HepG2 (cell line): Measurements from ENCODE around the gene ZNF511. TPM values are rescaled to one million over a fixed set of nuclear protein-coding genes. Genes with fewer than 3 reads are reported as not detected.

ENCODE experiments used
- BCLAF1 ChIP-seq: fragments of 450-650 bp; IDR thresholded peaks from 2 replicates; pipeline ENCODE4 v1.6.1; 2017; ENCODE audit warnings: mild to moderate bottlenecking
- CTCF ChIP-seq: sonication (generic); formaldehyde crosslinking; IDR thresholded peaks from 2 replicates; pipeline ENCODE4 v1.5.0; 2020; ENCODE audit warnings: mild to moderate bottlenecking, missing genetic modification reagents, moderate library complexity
- HIVEP1 ChIP-seq: sonication (generic); formaldehyde crosslinking; IDR thresholded peaks from 2 replicates; pipeline ENCODE4 v1.4.0; 2020; ENCODE audit warnings: mild to moderate bottlenecking, missing genetic modification reagents
- MAFG ChIP-seq: sonication (generic); formaldehyde crosslinking; IDR thresholded peaks from 2 replicates; pipeline ENCODE4 v1.5.1; 2020; ENCODE audit warnings: mild to moderate bottlenecking, missing genetic modification reagents
- MXD3 ChIP-seq: IDR thresholded peaks from 2 replicates; pipeline ENCODE4 v1.6.1; 2016; ENCODE audit warnings: mild to moderate bottlenecking, missing biosample characterization, missing genetic modification reagents
- PAXIP1 ChIP-seq: sonication (generic); formaldehyde crosslinking; conservative IDR thresholded peaks from 2 replicates; pipeline ENCODE4 v1.4.0; 2020; ENCODE audit warnings: mild to moderate bottlenecking, missing genetic modification reagents, moderate library complexity
- SETDB1 ChIP-seq: sonication (generic); formaldehyde crosslinking; IDR thresholded peaks from 2 replicates; pipeline ENCODE4 v1.5.1; 2020; ENCODE audit warnings: missing genetic modification reagents, mild to moderate bottlenecking, borderline replicate concordance
- SP1 ChIP-seq, 2 experiments: fragments of 450-650 bp in 1 of 2; sonication (generic) in 1 of 2; formaldehyde crosslinking in 1 of 2; IDR thresholded peaks; 2 replicates each; pipeline versions ENCODE4 v1.4.0 to v1.6.1; 2016 to 2020; ENCODE audit warnings: missing genetic modification reagents in 1 of 2
- SRSF9 ChIP-seq: fragments of 200-400 bp; formaldehyde crosslinking; IDR thresholded peaks from 2 replicates; pipeline ENCODE4 v1.6.1; 2018; ENCODE audit warnings: borderline replicate concordance, mild to moderate bottlenecking, low read depth, low read length; ENCODE audit not compliant: insufficient read depth, poor library complexity, severe bottlenecking
- SUZ12 ChIP-seq: fragments of 150-350 bp; IDR thresholded peaks from 2 replicates; pipeline ENCODE4 v1.6.1; 2014; ENCODE audit warnings: low read depth, low read length
- TEAD3 ChIP-seq: optimal IDR thresholded peaks from 2 replicates; pipeline ENCODE3; 2016; ENCODE audit warnings: borderline replicate concordance
- TIGD3 ChIP-seq: sonication (generic); formaldehyde crosslinking; IDR thresholded peaks from 2 replicates; pipeline ENCODE4 v1.5.1; 2020; ENCODE audit warnings: mild to moderate bottlenecking, missing genetic modification reagents, borderline replicate concordance
- ZNF101 ChIP-seq: sonication (generic); formaldehyde crosslinking; IDR thresholded peaks from 2 replicates; pipeline ENCODE4 v1.4.0; 2020; ENCODE audit warnings: mild to moderate bottlenecking, low read depth, missing genetic modification reagents, borderline replicate concordance
- ZNF329 ChIP-seq: sonication (generic); formaldehyde crosslinking; IDR thresholded peaks from 2 replicates; pipeline ENCODE4 v1.9.0; 2021; ENCODE audit warnings: low read depth, mild to moderate bottlenecking, missing genetic modification reagents
- ZNF724P ChIP-seq: sonication (generic); formaldehyde crosslinking; IDR thresholded peaks from 2 replicates; pipeline ENCODE4 v1.8.0; 2022; ENCODE audit warnings: missing genetic modification reagents, borderline replicate concordance
- ZNF776 ChIP-seq: sonication (generic); formaldehyde crosslinking; IDR thresholded peaks from 2 replicates; pipeline ENCODE4 v1.4.0; 2020; ENCODE audit warnings: mild to moderate bottlenecking, missing genetic modification reagents
- ZNF83 ChIP-seq: sonication (generic); formaldehyde crosslinking; IDR thresholded peaks from 2 replicates; pipeline ENCODE4 v1.4.0; 2020; ENCODE audit warnings: missing genetic modification reagents, mild to moderate bottlenecking, borderline replicate concordance
- polyA plus RNA-seq, 8 experiments: library from polyadenylated mRNA; depleted of rRNA in 3 of 8; stranded (reverse) in 7 of 8; unstranded in 1 of 8; fragments of >200 nt; fragmentation: Illumina TruSeq in 4 of 8; extraction: Trizol in 4 of 8; gene quantifications; 2 replicates each; pipeline versions ENCODE4 v1.2.1 to v1.2.3, GENCODE V29; 2011 to 2016; ENCODE audit warnings: low read depth in 4 of 8, missing spikeins in 1 of 8, mixed read lengths in 1 of 8; ENCODE audit not compliant: insufficient read depth in 1 of 8
- total RNA-seq, 5 experiments: library from RNA; depleted of rRNA; stranded (reverse); fragments of >200 nt; fragmentation: Illumina TruSeq; extraction: Trizol; gene quantifications; 2 replicates each; pipeline ENCODE4 v1.2.3, GENCODE V29; 2016; ENCODE audit warnings: low read depth in 1 of 5

ZNF511 gene
- total and polyA plus RNA-seq, 2 of the 13 experiments (the other 11 are each of a cell fraction or from before 2014, with no cell fraction given): 35.6 to 66.4 TPM

GRCh38 chr10:133308421-133309099 is at the start of gene ZNF511, which contains the start of gene TUBGCP2 (continued):
- peak; percentile 25 for TF ChIP-seq MXD3
- no peak for TF ChIP-seq ZNF101 (CRISPR knock-in tag)
- no peak for TF ChIP-seq TIGD3 (CRISPR knock-in tag)
- TF ChIP-seq ZNF776: peak; percentile 84
- no peak for TF ChIP-seq BCLAF1
- no peak for TF ChIP-seq SETDB1 (CRISPR knock-in tag)
- 0 out of 2 replicates have a peak, but pooled peaks have one; percentile 26 for TF ChIP-seq ZNF724P (CRISPR knock-in tag)
- TF ChIP-seq SRSF9: no peak
- peak; percentile 10; the same call in 1 of the 2 replicates for TF ChIP-seq CTCF (CRISPR knock-in tag)
- no peak for TF ChIP-seq SP1 (IDR thresholded peaks at IDR 0.05)
- no peak for TF ChIP-seq SP1 (CRISPR knock-in tag; IDR thresholded peaks at IDR 0.05)
- no peak for TF ChIP-seq TEAD3 (CRISPR knock-in tag)
- TF ChIP-seq SUZ12: no peak
- TF ChIP-seq MAFG (CRISPR knock-in tag): no peak; the same call in 1 of the 2 replicates
- TF ChIP-seq HIVEP1 (CRISPR knock-in tag): no peak
- TF ChIP-seq ZNF329 (CRISPR knock-in tag): peak; percentile 78; the same call in 1 of the 2 replicates
- TF ChIP-seq PAXIP1: no peak
- TF ChIP-seq ZNF83: no peak
